Measurements from ENCODE around the gene KRT3.

The KRT3 gene

DNA sequence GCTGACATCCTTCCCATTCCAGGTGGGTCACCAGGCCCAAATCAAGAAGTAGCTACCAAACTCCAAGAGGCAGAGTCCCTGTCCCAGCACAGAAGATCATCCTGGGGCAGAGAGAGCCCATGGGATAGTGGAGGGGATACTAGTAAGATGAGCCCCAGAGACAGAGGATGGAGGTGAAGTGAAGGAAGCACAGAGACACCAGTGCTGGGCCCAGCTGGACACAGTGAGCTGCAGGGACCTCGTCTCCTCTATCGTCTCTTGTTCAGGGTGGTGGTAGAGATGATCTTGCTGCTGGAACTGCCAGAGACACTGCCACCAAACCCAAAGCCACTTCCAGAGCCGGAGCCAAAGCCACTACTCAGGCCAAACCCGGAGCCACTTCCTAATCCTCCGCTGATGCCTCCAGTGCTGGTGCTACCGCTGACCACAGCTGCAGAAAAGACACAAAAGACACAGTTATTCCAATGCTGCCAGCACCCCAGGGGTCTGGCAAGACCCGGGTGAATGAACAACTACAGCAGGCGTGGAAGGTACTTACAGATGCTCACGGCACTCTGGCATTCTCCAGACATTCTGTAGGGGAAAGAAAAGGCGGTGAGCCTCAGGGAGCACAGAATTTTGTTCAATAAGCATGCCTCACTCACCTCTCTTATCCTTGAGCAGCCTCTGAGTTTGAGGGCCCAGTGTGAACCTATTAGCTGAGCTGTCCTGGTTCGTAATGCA, 11.1 kb upstream of the KRT3 start:
- H3K9ac ChIP-seq (ENCODE audit: low read depth, low read length) = no peak overlapping the region
- DNase-seq (no peak), ATAC-seq (ENCODE audit: insufficient read depth, low read depth) (no peak)
- TF ChIP-seq, protein P1, sequence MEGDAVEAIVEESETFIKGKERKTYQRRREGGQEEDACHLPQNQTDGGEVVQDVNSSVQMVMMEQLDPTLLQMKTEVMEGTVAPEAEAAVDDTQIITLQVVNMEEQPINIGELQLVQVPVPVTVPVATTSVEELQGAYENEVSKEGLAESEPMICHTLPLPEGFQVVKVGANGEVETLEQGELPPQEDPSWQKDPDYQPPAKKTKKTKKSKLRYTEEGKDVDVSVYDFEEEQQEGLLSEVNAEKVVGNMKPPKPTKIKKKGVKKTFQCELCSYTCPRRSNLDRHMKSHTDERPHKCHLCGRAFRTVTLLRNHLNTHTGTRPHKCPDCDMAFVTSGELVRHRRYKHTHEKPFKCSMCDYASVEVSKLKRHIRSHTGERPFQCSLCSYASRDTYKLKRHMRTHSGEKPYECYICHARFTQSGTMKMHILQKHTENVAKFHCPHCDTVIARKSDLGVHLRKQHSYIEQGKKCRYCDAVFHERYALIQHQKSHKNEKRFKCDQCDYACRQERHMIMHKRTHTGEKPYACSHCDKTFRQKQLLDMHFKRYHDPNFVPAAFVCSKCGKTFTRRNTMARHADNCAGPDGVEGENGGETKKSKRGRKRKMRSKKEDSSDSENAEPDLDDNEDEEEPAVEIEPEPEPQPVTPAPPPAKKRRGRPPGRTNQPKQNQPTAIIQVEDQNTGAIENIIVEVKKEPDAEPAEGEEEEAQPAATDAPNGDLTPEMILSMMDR (IDR thresholded peaks at IDR 0.05; ENCODE audit: borderline replicate concordance, extremely low read depth, low read length, poor library complexity, severe bottlenecking) = no peak
- TF ChIP-seq EZH2 (IDR thresholded peaks at IDR 0.05; ENCODE audit: borderline replicate concordance, low read depth, low read length, severe bottlenecking) = no peak
- no peaks in the 10 kb centered on the region for H3K4me1 ChIP-seq (ENCODE audit: insufficient read depth, low read length)
- H3K4me2 ChIP-seq (ENCODE audit: insufficient read depth, low read length) = no peak overlapping the region
- H3K79me2 ChIP-seq (ENCODE audit: insufficient read depth, low read length) = no peaks in the 10 kb centered on the region
- no peak overlapping the region for H3K4me3 ChIP-seq (ENCODE audit: low read depth in 1 of 2, low read length in 2 of 2)
- H4K20me1 ChIP-seq (ENCODE audit: insufficient read depth, low read length) = 0 out of 2 replicates have a peak, but pooled peaks cover 3% of the 10 kb centered on the region
- H3K27ac ChIP-seq (ENCODE audit: low read length) = no peak overlapping the region
- no peak overlapping the region for H2AFZ ChIP-seq (ENCODE audit: low read depth, low read length)
- H3K9me3 ChIP-seq (ENCODE audit: insufficient read depth, low read length, severe bottlenecking) = no peaks in the 10 kb centered on the region
- H3K27me3 ChIP-seq (ENCODE audit: insufficient read depth, low read length, poor library complexity) = peaks cover 2% of the 10 kb centered on the region
- no peaks in the 10 kb centered on the region for H3K36me3 ChIP-seq (ENCODE audit: insufficient read depth, low read length)

DNA sequence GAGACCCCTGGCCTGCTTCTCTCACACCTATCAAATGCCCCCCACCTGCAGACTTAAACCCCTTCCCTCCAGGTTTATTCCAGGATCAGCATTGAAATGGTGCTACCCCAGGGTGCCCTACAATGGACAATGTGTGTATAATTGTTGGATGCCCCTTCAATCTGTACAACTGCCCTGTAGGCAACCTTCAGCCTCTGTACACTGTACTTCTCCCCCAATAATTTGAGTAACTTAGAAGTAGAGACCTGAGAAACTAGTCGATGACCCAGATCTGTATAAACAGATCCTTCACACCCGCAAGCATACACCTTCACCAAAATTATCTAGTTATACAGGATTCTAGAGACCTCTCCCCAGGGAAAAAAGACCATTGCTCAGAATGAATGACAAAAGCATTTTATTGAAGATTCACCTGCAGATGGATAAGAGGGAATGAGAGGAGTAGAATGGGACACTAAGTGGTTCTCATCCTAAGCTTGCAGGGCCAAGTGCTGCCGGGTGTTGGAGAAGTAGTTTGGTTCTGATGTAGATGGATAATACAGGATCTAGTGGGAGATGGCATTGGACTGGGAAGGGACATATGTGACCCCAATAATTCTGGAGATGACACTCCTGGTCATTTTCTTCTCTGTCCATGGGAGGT, 10.4 kb upstream of the KRT3 start:
- ATAC-seq (ENCODE audit: insufficient read depth, low read depth) = no peak
- no peak overlapping the region for H3K4me3 ChIP-seq (ENCODE audit: low read depth in 1 of 2, low read length in 2 of 2)
- no peak overlapping the region for H2AFZ ChIP-seq (ENCODE audit: low read depth, low read length)
- no peak overlapping the region for H3K9ac ChIP-seq (ENCODE audit: low read depth, low read length)
- H4K20me1 ChIP-seq (ENCODE audit: insufficient read depth, low read length) = 0 out of 2 replicates have a peak, but pooled peaks cover 3% of the 10 kb centered on the region
- no peak for DNase-seq
- no peaks in the 10 kb centered on the region for H3K36me3 ChIP-seq (ENCODE audit: insufficient read depth, low read length)
- H3K27me3 ChIP-seq (ENCODE audit: insufficient read depth, low read length, poor library complexity) = peaks cover 2% of the 10 kb centered on the region
- TF ChIP-seq, protein P1 (IDR thresholded peaks at IDR 0.05; ENCODE audit: borderline replicate concordance, extremely low read depth, low read length, poor library complexity, severe bottlenecking) = no peak
- no peak for TF ChIP-seq EZH2 (IDR thresholded peaks at IDR 0.05; ENCODE audit: borderline replicate concordance, low read depth, low read length, severe bottlenecking)
- no peaks in the 10 kb centered on the region for H3K4me1 ChIP-seq (ENCODE audit: insufficient read depth, low read length)
- H3K79me2 ChIP-seq (ENCODE audit: insufficient read depth, low read length) = no peaks in the 10 kb centered on the region
- no peaks in the 10 kb centered on the region for H3K9me3 ChIP-seq (ENCODE audit: insufficient read depth, low read length, severe bottlenecking)
- no peak overlapping the region for H3K4me2 ChIP-seq (ENCODE audit: insufficient read depth, low read length)
- no peak overlapping the region for H3K27ac ChIP-seq (ENCODE audit: low read length)

DNA sequence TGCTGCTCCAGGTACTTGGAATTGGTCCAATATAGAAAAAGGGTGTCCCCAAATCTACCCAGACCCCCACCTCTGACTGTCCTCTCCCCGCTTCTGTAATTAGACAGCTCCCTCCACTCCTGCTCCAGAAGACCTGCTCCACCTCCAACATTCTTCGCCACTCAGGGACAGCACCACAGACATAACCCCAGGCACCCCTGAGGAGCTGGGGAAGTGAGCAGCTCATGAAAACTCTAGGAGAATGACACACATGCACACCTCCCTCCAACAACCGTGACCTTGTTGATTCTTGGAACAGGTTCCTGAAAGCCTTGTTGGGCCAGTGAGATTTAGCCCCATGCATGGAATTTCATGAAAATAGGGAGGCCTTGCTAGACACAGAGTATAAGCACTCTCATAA, 9.8 kb upstream of the KRT3 start:
- ATAC-seq (ENCODE audit: insufficient read depth, low read depth) (no peak), DNase-seq (no peak)
- Histone ChIP-seq H3K9me3 (ENCODE audit: insufficient read depth, low read length, severe bottlenecking) (no peaks in the 10 kb centered on the region), H3K27me3 (ENCODE audit: insufficient read depth, low read length, poor library complexity) (peaks cover 2% of the 10 kb centered on the region), H3K4me3 (ENCODE audit: low read depth in 1 of 2, low read length in 2 of 2) (no peak overlapping the region), H3K27ac (ENCODE audit: low read length) (no peak overlapping the region), H3K4me2 (ENCODE audit: insufficient read depth, low read length) (no peak overlapping the region), H3K79me2 (ENCODE audit: insufficient read depth, low read length) (no peaks in the 10 kb centered on the region), H2AFZ (ENCODE audit: low read depth, low read length) (no peak overlapping the region), H3K36me3 (ENCODE audit: insufficient read depth, low read length) (no peaks in the 10 kb centered on the region), H4K20me1 (ENCODE audit: insufficient read depth, low read length) (0 out of 2 replicates have a peak, but pooled peaks cover 3% of the 10 kb centered on the region), H3K9ac (ENCODE audit: low read depth, low read length) (no peak overlapping the region), H3K4me1 (ENCODE audit: insufficient read depth, low read length) (no peaks in the 10 kb centered on the region)
- no peak for TF ChIP-seq EZH2 (IDR thresholded peaks at IDR 0.05; ENCODE audit: borderline replicate concordance, low read depth, low read length, severe bottlenecking)
- TF ChIP-seq, protein P1 (IDR thresholded peaks at IDR 0.05; ENCODE audit: borderline replicate concordance, extremely low read depth, low read length, poor library complexity, severe bottlenecking) = no peak
